PFSK-1 (cell line): ENCODE results near the gene LTBP1.

Source experiments
- POLR2AphosphoS5 ChIP-seq: IDR thresholded peaks from 2 replicates; pipeline ENCODE4 v1.6.1; 2012; ENCODE audit warnings: low read depth, mild to moderate bottlenecking, control low read depth, low read length, moderate library complexity
- TAF1 ChIP-seq: IDR thresholded peaks from 2 replicates; pipeline ENCODE4 v1.6.1; 2012; ENCODE audit warnings: low read length, control low read depth, borderline replicate concordance; ENCODE audit not compliant: insufficient read depth

- TF ChIP-seq POLR2AphosphoS5 (no peak), TAF1 (no peak)
Measured at GRCh38 chr2:32952761-32953476, 6.2 kb downstream of the LTBP1 start.
